HCT116 (cell line): ENCODE results near the gene ZNF48. TPM values are rescaled to one million over a fixed set of nuclear protein-coding genes. Genes with fewer than 3 reads are reported as not detected.

Experiments
- ATAC-seq: fragments of 200-7000 bp; cut with Tn5 transposase; 2 replicates; pipeline ENCODE4 v1.9.1; 2020; ENCODE audit warnings: mild to moderate bottlenecking, moderate library complexity
- BruUV-seq: library from RNA; stranded (reverse); fragments of 400-500 nt; replicated peaks from 2 replicates; lab custom pipeline; 2021; lab: Mats Ljungman, UMichigan
- CTCF ChIA-PET: fragments of 300-600 bp; sonication (Branson Sonifier 250); formaldehyde crosslinking; loops from one replicate; lab custom pipeline; 2021; ENCODE audit warnings: antibody characterized with exemption; lab: Charles Lee
- POLR2A ChIA-PET: fragments of 300-600, 350-600 bp; sonication (Branson Sonifier 250); formaldehyde crosslinking; loops from one replicate; lab custom pipeline; 2021; ENCODE audit warnings: antibody characterized with exemption; lab: Charles Lee
- RAD21 ChIA-PET, 2 experiments: fragments of 300-600 bp; sonication (Branson Sonifier 250); formaldehyde crosslinking; loops; one replicate each; lab custom pipeline; 2023; ENCODE audit warnings: low total read pairs in 2 of 2; ENCODE audit not compliant: uncharacterized antibody in 2 of 2, unreplicated experiment in 2 of 2, low non-redundant PET in 1 of 2; lab: Charles Lee
- DNase-seq: peaks from one replicate; pipeline ENCODE4 v3.0.0-alpha.2; 2010; ENCODE audit warnings: low read depth, low spot score
- H2AFZ ChIP-seq: fragments of 200-600 bp; shearing (Covaris generic), sonication (generic); 2 replicates; pipeline ENCODE4 v1.6.1; 2017; ENCODE audit warnings: low read depth, mixed run types, mixed read lengths, antibody characterized with exemption, low read length; ENCODE audit not compliant: poor library complexity, severe bottlenecking
- H3K27ac ChIP-seq: 2 replicates; pipeline ENCODE4 v1.5.1; 2012; ENCODE audit warnings: low read depth, low read length
- H3K27me3 ChIP-seq: fragments of 200-600 bp; sonication (generic); 2 replicates; pipeline ENCODE4 v1.6.1; 2016; ENCODE audit warnings: mixed run types, low read length, mixed read lengths; ENCODE audit not compliant: insufficient read depth
- H3K36me3 ChIP-seq, 2 experiments: fragments of 200-500 bp in 1 of 2; fragments of 200-600 bp in 1 of 2; sonication (Bioruptor generic) in 1 of 2; sonication (generic) in 1 of 2; 2 replicates each; pipeline versions ENCODE4 v1.5.1 to v1.6.1; 2014 to 2016; ENCODE audit warnings: low read length in 2 of 2, inconsistent platforms in 1 of 2, mixed read lengths in 1 of 2, mixed run types in 1 of 2; ENCODE audit not compliant: insufficient read depth in 2 of 2, control insufficient read depth in 1 of 2
- H3K4me1 ChIP-seq, 2 experiments: fragments of 200-600 bp in 1 of 2; sonication (generic) in 1 of 2; 2 replicates each; pipeline versions ENCODE4 v1.5.1 to v1.6.1; 2012 to 2017; ENCODE audit warnings: low read length in 2 of 2, inconsistent platforms in 1 of 2, mild to moderate bottlenecking in 1 of 2, mixed read lengths in 1 of 2, mixed run types in 1 of 2, moderate library complexity in 1 of 2; ENCODE audit not compliant: insufficient read depth in 2 of 2, control insufficient read depth in 1 of 2
- H3K4me2 ChIP-seq: fragments of 200-600 bp; sonication (generic); 2 replicates; pipeline ENCODE4 v1.6.1; 2017; ENCODE audit warnings: mixed run types, low read length, mixed read lengths
- H3K4me3 ChIP-seq, 2 experiments: fragments of 200-600 bp in 1 of 2; sonication (generic) in 1 of 2; replicated peaks in 1 of 2; 2 replicates each; pipeline ENCODE4 v1.5.1; 2011 to 2016; ENCODE audit warnings: low read length in 2 of 2, control low read depth in 1 of 2, low read depth in 1 of 2, mild to moderate bottlenecking in 1 of 2, mixed read lengths in 1 of 2, mixed run types in 1 of 2
- H3K79me2 ChIP-seq: fragments of 200-600 bp; sonication (generic); 2 replicates; pipeline ENCODE4 v1.6.1; 2017; ENCODE audit warnings: mild to moderate bottlenecking, mixed run types, low read length, moderate library complexity, mixed read lengths; ENCODE audit not compliant: insufficient read depth
- H3K9ac ChIP-seq: fragments of 200-600 bp; sonication (generic); 2 replicates; pipeline ENCODE4 v1.6.1; 2016; ENCODE audit warnings: low read length, mixed read lengths
- H3K9me2 ChIP-seq: fragments of 200-600 bp; sonication (generic), shearing (Covaris generic); 2 replicates; pipeline ENCODE4 v1.6.1; 2017; ENCODE audit warnings: mixed run types, mild to moderate bottlenecking, moderate library complexity; ENCODE audit not compliant: insufficient read depth
- H3K9me3 ChIP-seq, 2 experiments: fragments of 200-500 bp in 1 of 2; fragments of 200-600 bp in 1 of 2; sonication (Bioruptor generic) in 1 of 2; sonication (generic) in 1 of 2; 2 replicates each; pipeline ENCODE4 v1.6.1; 2014 to 2017; ENCODE audit warnings: low read length in 2 of 2, mixed read lengths in 2 of 2, inconsistent platforms in 1 of 2, low read depth in 1 of 2, mild to moderate bottlenecking in 1 of 2, mixed run types in 1 of 2, moderate library complexity in 1 of 2; ENCODE audit not compliant: control insufficient read depth in 1 of 2, insufficient read depth in 1 of 2
- H4K20me1 ChIP-seq: fragments of 200-600 bp; sonication (generic), shearing (Covaris generic); 2 replicates; pipeline ENCODE4 v1.6.1; 2017; ENCODE audit warnings: mixed run types, mild to moderate bottlenecking, moderate library complexity; ENCODE audit not compliant: insufficient read depth
- CEBPB ChIP-seq: IDR thresholded peaks from 2 replicates; pipeline ENCODE4 v1.6.1; 2012; ENCODE audit warnings: low read depth
- CTCF ChIP-seq, 3 experiments: fragments of 200-600 bp in 1 of 3; sonication (generic) in 1 of 3; IDR thresholded peaks in 2 of 3; conservative IDR thresholded peaks in 1 of 3; 2 replicates each; pipeline ENCODE4 v1.5.1; 2012 to 2017; ENCODE audit warnings: low read depth in 2 of 3, low read length in 2 of 3, antibody characterized with exemption in 1 of 3, borderline replicate concordance in 1 of 3, control low read depth in 1 of 3, mild to moderate bottlenecking in 1 of 3, mixed read lengths in 1 of 3, mixed run types in 1 of 3, moderate library complexity in 1 of 3; ENCODE audit not compliant: insufficient read depth in 1 of 3
- EZH2 ChIP-seq: fragments of 200-600 bp; sonication (generic); IDR thresholded peaks from 2 replicates; pipeline ENCODE4 v1.6.1; 2017; ENCODE audit warnings: antibody characterized with exemption, mixed run types
- JUND ChIP-seq: IDR thresholded peaks from 2 replicates; pipeline ENCODE4 v1.6.1; 2012
- REST ChIP-seq: IDR thresholded peaks from 2 replicates; pipeline ENCODE4 v1.6.1; 2012; ENCODE audit warnings: low read depth
- ZFX ChIP-seq: fragments of 450-650 bp; IDR thresholded peaks from 2 replicates; pipeline ENCODE4 v1.6.1; 2017
- ZNF274 ChIP-seq: fragments of 200-500 bp; sonication (Bioruptor generic); IDR thresholded peaks from 2 replicates; pipeline ENCODE4 v1.6.1; 2014; ENCODE audit warnings: mild to moderate bottlenecking, low read depth, low read length, inconsistent platforms
- intact Hi-C: fragments of 100-400 bp; cut with micrococcal nuclease; formaldehyde crosslinking; loops from 2 replicates; pipeline ENCODE4 v1.10.0; 2022
- total RNA-seq: library from RNA; stranded (reverse); gene quantifications from one replicate; pipeline ENCODE4 v1.2.1, GENCODE V29; 2021; ENCODE audit not compliant: unreplicated experiment

Gene ZNF48
- total RNA-seq, 1 experiment from 2014 or later, result 17.9 TPM

GRCh38 chr16:30368122-30368791 is 27.0 kb upstream of the ZNF48 start:
- TF ChIP-seq CTCF (IDR thresholded peaks at IDR 0.05 in 2 of 3, conservative IDR thresholded peaks at IDR 0.05 in 1 of 3; ENCODE audit: borderline replicate concordance in 1 of 3, insufficient read depth in 1 of 3, low read depth in 2 of 3, low read length in 2 of 3) (no peak), ZFX (no peak), ZNF274 (no peak), EZH2 (no peak), JUND (no peak), REST (no peak), CEBPB (no peak)
- BruUV-seq, result no TSS peak
- ATAC-seq (no peak), DNase-seq (no peak)
- ChIA-PET RAD21 (no interaction called here), POLR2A (no interaction called here), CTCF (no interaction called here)
- intact Hi-C loops, result no loop called here
- Histone ChIP-seq H3K4me2 (peak overlapping the region; percentile 92), H3K9me3 (no peaks in the 10 kb centered on the region), H3K27me3 (no peaks in the 10 kb centered on the region), H2AFZ (no peak overlapping the region), H3K27ac (no peak overlapping the region), H3K9me2 (no peaks in the 10 kb centered on the region), H3K36me3 (peaks cover 14 to 16% of the 10 kb centered on the region in 2 experiments), H3K4me3 (peak overlapping the region; percentile 79 to 87), H3K4me1 (peaks cover 18 to 30% of the 10 kb centered on the region in 2 experiments), H4K20me1 (no peaks in the 10 kb centered on the region), H3K79me2 (peaks cover 65% of the 10 kb centered on the region), H3K9ac (peak overlapping the region; percentile 82)
